Nephron (organoid): ENCODE measurements around the gene POLQ.
A peak's percentile ranks its signal among the peaks of the same experiment; 100 is the strongest.

Experiments
- H3K27ac Mint-ChIP-seq, 3 experiments: 2 replicates each; pipeline ENCODE4 v1.8.0; 2020; ENCODE audit warnings: mixed read lengths in 3 of 3, mild to moderate bottlenecking in 2 of 3, moderate library complexity in 1 of 3
- H3K27me3 Mint-ChIP-seq: 2 replicates; pipeline ENCODE4 v1.8.0; 2021; ENCODE audit warnings: low read depth, mild to moderate bottlenecking, moderate library complexity, mixed read lengths
- H3K36me3 Mint-ChIP-seq: 2 replicates; pipeline ENCODE4 v1.8.0; 2020; ENCODE audit warnings: low read depth, mixed read lengths
- H3K4me1 Mint-ChIP-seq: 2 replicates; pipeline ENCODE4 v1.8.0; 2020; ENCODE audit warnings: mixed read lengths
- H3K4me3 Mint-ChIP-seq, 3 experiments: 2 replicates each; pipeline ENCODE4 v1.8.0; 2020; ENCODE audit warnings: mild to moderate bottlenecking in 3 of 3, mixed read lengths in 3 of 3, moderate library complexity in 2 of 3
- H3K9me3 Mint-ChIP-seq: 2 replicates; pipeline ENCODE4 v1.8.0; 2020; ENCODE audit warnings: mixed read lengths
- CTCF ChIP-seq, 3 experiments: fragments of 200-600 bp; sonication (generic); IDR thresholded peaks; one replicate each; pipeline ENCODE4 v1.5.0; 2021; ENCODE audit warnings: antibody characterized with exemption in 3 of 3; ENCODE audit not compliant: unreplicated experiment in 3 of 3

Gene POLQ

GRCh38 chr3:121483290-121483689, 62.5 kb downstream of the POLQ start:
- H3K4me3 Mint-ChIP-seq = no peak overlapping the region

GRCh38 chr3:121482660-121483059, 63.1 kb downstream of the POLQ start:
- H3K4me1 Mint-ChIP-seq = no peaks in the 10 kb centered on the region
- H3K27me3 Mint-ChIP-seq = no peaks in the 10 kb centered on the region
- TF ChIP-seq CTCF (IDR thresholded peaks at IDR 0.05; ENCODE audit: unreplicated experiment in 3 of 3) = no peak
- H3K36me3 Mint-ChIP-seq = peaks cover 5% of the 10 kb centered on the region
- H3K27ac Mint-ChIP-seq = no peak overlapping the region
- H3K9me3 Mint-ChIP-seq = no peaks in the 10 kb centered on the region
- H3K4me3 Mint-ChIP-seq = no peak overlapping the region

More at GRCh38 chr3:121483290-121483689, 62.5 kb downstream of the POLQ start:
- TF ChIP-seq CTCF (IDR thresholded peaks at IDR 0.05; ENCODE audit: unreplicated experiment in 3 of 3) = no peak
- Mint-ChIP-seq H3K36me3 (peaks cover 5% of the 10 kb centered on the region), H3K4me1 (no peaks in the 10 kb centered on the region), H3K27me3 (no peaks in the 10 kb centered on the region), H3K9me3 (no peaks in the 10 kb centered on the region), H3K27ac (no peak overlapping the region)

- no peaks in the 10 kb centered on the region for H3K4me1 Mint-ChIP-seq
Measured at GRCh38 chr3:121481106-121481880, 64.5 kb downstream of the POLQ start.

GRCh38 chr3:121477589-121477988, 68.2 kb downstream of the POLQ start:
- no peaks in the 10 kb centered on the region for H3K27me3 Mint-ChIP-seq
- no peak overlapping the region for H3K4me3 Mint-ChIP-seq
- H3K27ac Mint-ChIP-seq = peak overlapping the region in 1 of 3 experiments; percentile 4
- no peaks in the 10 kb centered on the region for H3K4me1 Mint-ChIP-seq
- H3K36me3 Mint-ChIP-seq = peaks cover 13% of the 10 kb centered on the region
- TF ChIP-seq CTCF (IDR thresholded peaks at IDR 0.05; ENCODE audit: unreplicated experiment in 3 of 3) = no peak
- H3K9me3 Mint-ChIP-seq = no peaks in the 10 kb centered on the region

More at GRCh38 chr3:121481106-121481880, 64.5 kb downstream of the POLQ start:
- TF ChIP-seq CTCF (IDR thresholded peaks at IDR 0.05; ENCODE audit: unreplicated experiment in 3 of 3) = no peak
- no peaks in the 10 kb centered on the region for H3K27me3 Mint-ChIP-seq
- H3K4me3 Mint-ChIP-seq = no peak overlapping the region
- no peak overlapping the region for H3K27ac Mint-ChIP-seq
- no peaks in the 10 kb centered on the region for H3K9me3 Mint-ChIP-seq
- H3K36me3 Mint-ChIP-seq = peaks cover 5% of the 10 kb centered on the region

- no peaks in the 10 kb centered on the region for H3K9me3 Mint-ChIP-seq
- H3K27me3 Mint-ChIP-seq = no peaks in the 10 kb centered on the region
- H3K4me1 Mint-ChIP-seq = no peaks in the 10 kb centered on the region
- H3K4me3 Mint-ChIP-seq = no peak overlapping the region
- H3K27ac Mint-ChIP-seq = no peak overlapping the region
- peaks cover 10% of the 10 kb centered on the region for H3K36me3 Mint-ChIP-seq
- TF ChIP-seq CTCF (IDR thresholded peaks at IDR 0.05; ENCODE audit: unreplicated experiment in 3 of 3) = no peak
Measured at GRCh38 chr3:121473001-121473400, 72.8 kb downstream of the POLQ start.

GRCh38 chr3:121467085-121467484, 78.7 kb downstream of the POLQ start:
- Mint-ChIP-seq H3K4me1 (no peaks in the 10 kb centered on the region), H3K36me3 (peaks cover 25% of the 10 kb centered on the region), H3K9me3 (no peaks in the 10 kb centered on the region), H3K27ac (no peak overlapping the region), H3K4me3 (no peak overlapping the region), H3K27me3 (no peaks in the 10 kb centered on the region)
- no peak for TF ChIP-seq CTCF (IDR thresholded peaks at IDR 0.05; ENCODE audit: unreplicated experiment in 3 of 3)
